HG02678 (cell line): Measurements from ENCODE around the gene IFI27L1.
"Not testable (repeated sequence)": the region's sequence is repeated elsewhere in the genome, so short reads cannot be mapped to it uniquely, and the experiment has no call there.

ENCODE experiments used
- ATAC-seq: cut with Tn5 transposase; IDR thresholded peaks from one replicate; pipeline ENCODE4 v1.9.1; 2021; ENCODE audit warnings: mild to moderate bottlenecking, moderate library complexity; ENCODE audit not compliant: unreplicated experiment

Gene IFI27L1

GRCh38 chr14:94047581-94047980, 33.5 kb upstream of the IFI27L1 start:
- no peak for ATAC-seq

- no peak for ATAC-seq
Measured at GRCh38 chr14:94048691-94049624, 32.2 kb upstream of the IFI27L1 start.

GRCh38 chr14:94049625-94050023, 31.5 kb upstream of the IFI27L1 start:
- ATAC-seq, result no peak

GRCh38 chr14:94050231-94050880, 30.8 kb upstream of the IFI27L1 start:
- ATAC-seq, result no peak

- ATAC-seq, result no peak
Measured at GRCh38 chr14:94051115-94051514, 30.0 kb upstream of the IFI27L1 start.

- no peak for ATAC-seq
Measured at GRCh38 chr14:94051779-94052178, 29.3 kb upstream of the IFI27L1 start.

GRCh38 chr14:94052199-94052598, 28.9 kb upstream of the IFI27L1 start:
- ATAC-seq, result no peak

GRCh38 chr14:94052662-94053061, 28.4 kb upstream of the IFI27L1 start:
- ATAC-seq, result no peak

GRCh38 chr14:94054401-94054800, 26.7 kb upstream of the IFI27L1 start:
- no peak for ATAC-seq

- ATAC-seq, result no peak
Measured at GRCh38 chr14:94054936-94055335, 26.2 kb upstream of the IFI27L1 start.

GRCh38 chr14:94056579-94057308, 24.4 kb upstream of the IFI27L1 start:
- peak; percentile 81 for ATAC-seq

- no peak for ATAC-seq
Measured at GRCh38 chr14:94058128-94058673, 22.9 kb upstream of the IFI27L1 start.

- ATAC-seq, result no peak
Measured at GRCh38 chr14:94058674-94059138, 22.4 kb upstream of the IFI27L1 start.

- no peak for ATAC-seq
Measured at GRCh38 chr14:94059998-94060397, 21.1 kb upstream of the IFI27L1 start.

GRCh38 chr14:94062344-94062940, 18.7 kb upstream of the IFI27L1 start:
- no peak for ATAC-seq

GRCh38 chr14:94066089-94066676, 14.9 kb upstream of the IFI27L1 start:
- ATAC-seq, result no peak

GRCh38 chr14:94072076-94072475, 9.0 kb upstream of the IFI27L1 start:
- not testable (repeated sequence) for ATAC-seq

GRCh38 chr14:94074534-94074933, 6.6 kb upstream of the IFI27L1 start:
- no peak for ATAC-seq

GRCh38 chr14:94075008-94075407, 6.1 kb upstream of the IFI27L1 start:
- ATAC-seq, result no peak

- no peak for ATAC-seq
Measured at GRCh38 chr14:94077111-94077821, 3.8 kb upstream of the IFI27L1 start.
